ENCODE data around the gene PTPRT.
"Not testable (repeated sequence)": the region's sequence is repeated elsewhere in the genome, so short reads cannot be mapped to it uniquely, and the experiment has no call there.

The PTPRT gene

DNA sequence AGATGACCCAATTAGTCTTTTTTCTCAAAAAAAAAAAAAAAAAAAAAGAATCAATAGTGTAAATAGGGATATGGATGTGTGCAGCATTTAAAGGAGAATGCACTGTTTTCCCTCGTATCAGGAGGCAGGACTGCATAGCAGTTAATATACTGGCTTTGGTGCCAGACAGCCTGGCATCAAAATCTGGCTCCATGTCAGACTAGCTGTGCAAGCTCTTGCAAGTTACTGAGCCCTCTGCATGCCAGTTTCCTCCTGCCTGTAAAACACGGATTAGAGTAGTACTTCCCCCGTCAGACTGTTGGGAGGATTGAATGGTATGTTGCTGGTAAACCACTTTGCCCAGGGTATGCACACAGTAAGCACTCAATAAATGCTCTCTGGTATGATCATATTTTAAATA lies 977.3 kb downstream of the PTPRT start:
- ChIA-PET CTCF (no interaction called here), POLR2A (ENCODE audit: low non-redundant PET) (no interaction called here)
- H3K27ac ChIP-seq, result no peak overlapping the region
- no peak for DNase-seq (ENCODE audit: low spot score)
- TF ChIP-seq, protein P1, sequence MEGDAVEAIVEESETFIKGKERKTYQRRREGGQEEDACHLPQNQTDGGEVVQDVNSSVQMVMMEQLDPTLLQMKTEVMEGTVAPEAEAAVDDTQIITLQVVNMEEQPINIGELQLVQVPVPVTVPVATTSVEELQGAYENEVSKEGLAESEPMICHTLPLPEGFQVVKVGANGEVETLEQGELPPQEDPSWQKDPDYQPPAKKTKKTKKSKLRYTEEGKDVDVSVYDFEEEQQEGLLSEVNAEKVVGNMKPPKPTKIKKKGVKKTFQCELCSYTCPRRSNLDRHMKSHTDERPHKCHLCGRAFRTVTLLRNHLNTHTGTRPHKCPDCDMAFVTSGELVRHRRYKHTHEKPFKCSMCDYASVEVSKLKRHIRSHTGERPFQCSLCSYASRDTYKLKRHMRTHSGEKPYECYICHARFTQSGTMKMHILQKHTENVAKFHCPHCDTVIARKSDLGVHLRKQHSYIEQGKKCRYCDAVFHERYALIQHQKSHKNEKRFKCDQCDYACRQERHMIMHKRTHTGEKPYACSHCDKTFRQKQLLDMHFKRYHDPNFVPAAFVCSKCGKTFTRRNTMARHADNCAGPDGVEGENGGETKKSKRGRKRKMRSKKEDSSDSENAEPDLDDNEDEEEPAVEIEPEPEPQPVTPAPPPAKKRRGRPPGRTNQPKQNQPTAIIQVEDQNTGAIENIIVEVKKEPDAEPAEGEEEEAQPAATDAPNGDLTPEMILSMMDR (conservative IDR thresholded peaks at IDR 0.05; ENCODE audit: low read depth), result no peak

DNA sequence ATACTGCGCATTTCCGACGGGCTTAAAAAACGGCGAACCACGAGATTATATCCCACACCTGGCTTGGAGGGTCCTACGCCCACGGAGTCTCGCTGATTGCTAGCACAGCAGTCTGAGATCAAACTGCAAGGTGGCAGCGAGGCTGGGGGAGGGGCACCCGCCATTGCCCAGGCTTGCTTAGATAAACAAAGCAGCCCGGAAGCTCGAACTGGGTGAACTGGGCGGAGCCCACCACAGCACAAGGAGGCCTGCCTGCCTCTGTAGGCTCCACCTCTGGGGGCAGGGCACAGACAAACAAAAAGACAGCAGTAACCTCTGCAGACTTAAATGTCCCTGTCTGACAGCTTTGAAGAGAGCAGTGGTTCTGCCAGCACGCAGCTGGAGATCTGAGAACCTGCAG lies 983.1 kb downstream of the PTPRT start:
- CTCF ChIA-PET; H3K27ac ChIP-seq; DNase-seq (ENCODE audit: low spot score); POLR2A ChIA-PET (ENCODE audit: low non-redundant PET): not testable (repeated sequence)

DNA sequence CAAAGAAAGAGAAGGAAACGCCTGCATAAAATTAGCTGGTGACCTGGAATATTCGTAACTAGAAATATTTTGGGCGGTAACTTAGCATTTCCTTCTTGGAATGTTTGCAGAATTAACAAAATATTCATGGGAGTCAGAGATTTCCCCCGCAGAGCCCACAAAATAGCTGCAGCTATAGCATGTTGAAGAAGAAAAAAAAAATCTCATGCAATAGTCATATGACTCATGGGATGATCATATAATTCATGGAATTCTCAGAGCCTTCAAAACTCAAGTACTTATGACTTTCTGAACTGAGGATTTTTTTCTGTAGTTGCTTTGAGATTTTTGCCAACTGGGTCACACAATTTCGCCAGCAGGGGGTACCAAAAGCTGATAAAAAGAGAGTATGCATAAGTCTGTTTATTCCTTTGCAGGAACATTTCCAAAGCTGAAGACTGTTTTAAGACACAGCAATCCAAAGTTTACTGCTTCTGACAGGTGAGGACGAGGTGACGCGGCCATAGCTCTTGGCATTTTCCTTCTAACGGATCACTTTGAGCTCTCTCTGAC lies 985.5 kb downstream of the PTPRT start:
- ChIA-PET POLR2A (ENCODE audit: low non-redundant PET) (no interaction called here), CTCF (interaction anchor here (0.7 kb wide), 1 partner anchor 13 kb away, joined by 3 read pairs; no protein-coding TSS in a partner anchor)
- H3K27ac ChIP-seq, result no peak overlapping the region
- TF ChIP-seq, protein P1 (conservative IDR thresholded peaks at IDR 0.05; ENCODE audit: low read depth), result no peak
- DNase-seq (ENCODE audit: low spot score), result no peak

DNA sequence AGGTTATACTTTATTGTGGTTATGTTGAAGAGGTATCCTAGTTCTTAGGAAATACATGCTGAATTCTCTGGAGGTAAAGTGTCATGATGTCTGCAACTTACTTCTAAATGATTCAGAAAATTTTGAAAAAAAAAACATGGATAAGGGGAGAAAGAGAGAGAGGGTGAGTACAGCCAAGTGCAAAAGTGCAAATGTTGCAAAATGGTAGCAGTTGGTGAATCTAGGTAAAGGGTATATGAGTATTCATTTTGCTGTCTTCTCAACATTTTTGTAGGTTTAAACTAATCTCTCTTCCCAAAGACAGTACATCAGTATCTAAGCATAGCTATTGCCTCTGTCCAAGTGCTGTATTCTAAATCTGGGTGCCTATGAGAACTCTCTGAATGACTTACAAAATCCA lies 992.1 kb downstream of the PTPRT start:
- ChIA-PET POLR2A (ENCODE audit: low non-redundant PET) (no interaction called here), CTCF (no interaction called here)
- DNase-seq (ENCODE audit: low spot score), result no peak
- TF ChIP-seq, protein P1 (conservative IDR thresholded peaks at IDR 0.05; ENCODE audit: low read depth), result no peak
- no peak overlapping the region for H3K27ac ChIP-seq

DNA sequence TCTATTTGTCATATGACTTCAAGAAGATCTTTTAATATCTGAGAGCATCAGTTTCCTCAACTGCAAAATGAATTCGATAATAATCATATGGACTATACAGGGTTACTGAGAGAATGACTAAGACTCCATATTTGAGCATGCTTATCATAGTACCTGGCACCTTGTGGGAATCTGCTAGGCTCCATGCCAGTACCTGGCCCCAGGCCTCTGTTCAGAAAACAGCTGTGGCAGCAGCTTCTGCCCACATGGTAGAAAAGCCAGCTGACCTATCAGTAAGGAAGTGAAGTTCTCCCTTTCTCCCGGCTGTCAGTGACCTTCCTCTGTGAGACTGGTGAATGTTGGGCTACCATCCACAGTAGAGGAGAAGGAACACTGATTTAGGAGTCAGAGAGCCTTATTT lies 996.6 kb downstream of the PTPRT start:
- TF ChIP-seq, protein P1 (conservative IDR thresholded peaks at IDR 0.05; ENCODE audit: low read depth), result no peak
- POLR2A ChIA-PET (ENCODE audit: low non-redundant PET), result no interaction called here
- H3K27ac ChIP-seq, result no peak overlapping the region
- CTCF ChIA-PET, result no interaction called here
- DNase-seq (ENCODE audit: low spot score), result no peak

DNA sequence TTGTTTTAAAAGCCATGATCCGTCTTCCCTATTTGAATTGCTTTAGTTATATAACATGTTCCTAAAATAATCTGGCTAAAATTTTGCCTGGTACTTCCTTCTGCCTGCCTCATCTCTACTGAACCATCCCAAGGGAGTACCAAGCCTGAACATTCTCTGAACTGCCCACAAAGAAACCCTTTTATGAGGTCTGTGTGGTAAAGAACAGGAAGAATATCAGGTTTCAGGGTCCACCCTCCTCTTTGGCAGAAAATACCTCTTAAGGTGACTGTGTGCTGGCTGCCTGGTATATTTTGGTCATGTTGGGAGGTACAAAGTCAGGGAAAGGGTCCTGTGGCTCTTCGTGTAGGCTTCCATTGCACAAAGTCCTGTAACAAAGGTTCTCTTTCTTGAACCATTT lies 997.4 kb downstream of the PTPRT start:
- H3K27ac ChIP-seq, result no peak overlapping the region
- ChIA-PET CTCF (no interaction called here), POLR2A (ENCODE audit: low non-redundant PET) (no interaction called here)
- no peak for DNase-seq (ENCODE audit: low spot score)
- TF ChIP-seq, protein P1 (conservative IDR thresholded peaks at IDR 0.05; ENCODE audit: low read depth), result no peak

DNA sequence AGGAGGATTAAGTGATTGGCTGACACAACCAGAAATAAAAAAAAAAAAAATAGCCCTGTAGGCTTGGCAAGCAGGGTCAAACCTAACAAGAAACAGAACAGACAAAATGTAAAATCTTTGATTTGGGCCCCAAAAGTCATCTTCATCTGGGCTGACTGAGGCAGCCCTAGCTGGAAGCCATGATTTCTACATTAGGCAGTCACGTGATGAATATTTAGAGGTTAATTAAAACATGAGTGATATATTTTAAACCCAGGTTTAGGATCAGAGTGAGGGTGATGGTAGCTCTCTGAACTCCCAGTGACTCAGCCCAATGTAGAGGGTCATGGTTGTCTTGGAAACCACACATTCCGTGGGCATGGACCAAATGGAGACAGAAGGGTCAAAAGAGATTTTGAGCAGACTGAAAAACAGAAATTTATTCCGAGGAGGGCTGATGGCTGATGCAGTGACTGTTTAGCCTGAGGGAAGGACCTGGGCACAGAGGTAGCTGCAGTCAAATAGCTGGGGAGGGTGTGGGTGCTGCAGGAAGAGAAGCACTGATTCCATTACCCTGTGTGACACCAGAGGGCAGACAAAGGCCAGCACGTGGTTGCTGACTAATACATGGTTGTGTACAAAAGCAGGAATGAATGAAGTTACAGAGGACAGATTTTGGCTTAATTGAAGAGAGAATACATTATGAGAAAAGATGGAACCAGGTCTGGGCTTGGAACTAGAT lies 998.4 kb downstream of the PTPRT start:
- TF ChIP-seq, protein P1 (conservative IDR thresholded peaks at IDR 0.05; ENCODE audit: low read depth), result no peak
- DNase-seq (ENCODE audit: low spot score), result no peak
- CTCF ChIA-PET, result interaction anchor here (0.6 kb wide), 2 partner anchors 13 to 1229 kb away, joined by 3 read pairs; no protein-coding TSS in a partner anchor

More for the DNA sequence above, 998.4 kb downstream of the PTPRT start:
- POLR2A ChIA-PET (ENCODE audit: low non-redundant PET), result no interaction called here
- H3K27ac ChIP-seq, result no peak overlapping the region

Measured in RWPE1 (cell line).